ENCODE measurements around the gene RNF112.

The RNF112 gene

DNA sequence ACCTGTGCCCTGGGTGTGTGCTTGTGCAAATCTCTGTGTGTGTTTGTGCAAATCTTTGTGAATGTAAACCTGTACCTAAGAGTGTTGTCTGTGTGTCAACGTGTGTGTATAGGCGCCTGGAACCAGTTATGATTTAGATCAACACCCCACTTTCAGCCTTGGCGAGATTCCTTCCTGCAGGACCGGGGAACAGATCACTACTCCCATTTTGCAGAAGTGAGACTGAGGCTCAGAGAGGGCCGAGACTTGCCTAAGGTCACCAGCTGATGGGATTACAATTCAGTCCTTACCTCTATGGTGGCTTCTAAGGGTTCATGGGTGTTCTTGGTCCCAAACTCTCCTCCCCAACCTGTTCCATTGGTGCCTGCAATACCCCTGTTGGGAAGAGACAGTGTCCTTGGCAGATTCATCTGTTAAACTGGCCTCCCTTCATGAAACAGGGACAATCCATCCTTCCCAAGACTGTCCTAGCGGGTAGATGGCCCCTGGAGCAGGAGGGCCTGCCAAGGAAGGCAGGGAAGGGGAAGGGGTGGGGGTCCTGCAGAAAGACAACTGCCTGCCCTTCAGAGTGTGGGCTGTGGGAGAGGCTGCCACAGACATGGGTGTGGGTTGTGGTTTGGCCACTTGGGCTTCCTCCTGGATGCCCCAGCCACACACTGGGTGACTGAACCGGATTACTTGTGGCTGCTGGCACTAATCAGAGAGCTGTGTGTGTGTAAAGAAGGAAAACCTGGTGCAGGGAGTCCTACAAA, 39.6 kb upstream of the RNF112 start:
- Histone ChIP-seq H3K4me2 (peak overlapping the region; percentile 77 to 97 (median 87)), H3K9me3 (replicated peaks in 1 of 11) (no peaks in the 10 kb centered on the region), H3K27ac (no peak overlapping the region; a peak in 1 of 22 replicates), H3K27me3 (peaks cover 0 to 49% (median 0%) of the 10 kb centered on the region in 11 experiments; a peak in 7 of 22 replicates), H3K9ac (peak overlapping the region in 2 of 11 experiments; percentile 3 to 53; a peak in 1 of 22 replicates), H3K36me3 (no peaks in the 10 kb centered on the region), H3K4me3 (peak overlapping the region in 2 of 10 experiments; percentile 14 to 40; a peak in 1 of 20 replicates), H4K20me1 (peaks cover 17 to 47% (median 30%) of the 10 kb centered on the region in 11 experiments; a peak in 18 of 22 replicates), H3K4me1 (peaks cover 38 to 68% (median 50%) of the 10 kb centered on the region in 10 experiments)
- no peak for TF ChIP-seq Cebpa-rat (IDR thresholded peaks at IDR 0.05)

DNA sequence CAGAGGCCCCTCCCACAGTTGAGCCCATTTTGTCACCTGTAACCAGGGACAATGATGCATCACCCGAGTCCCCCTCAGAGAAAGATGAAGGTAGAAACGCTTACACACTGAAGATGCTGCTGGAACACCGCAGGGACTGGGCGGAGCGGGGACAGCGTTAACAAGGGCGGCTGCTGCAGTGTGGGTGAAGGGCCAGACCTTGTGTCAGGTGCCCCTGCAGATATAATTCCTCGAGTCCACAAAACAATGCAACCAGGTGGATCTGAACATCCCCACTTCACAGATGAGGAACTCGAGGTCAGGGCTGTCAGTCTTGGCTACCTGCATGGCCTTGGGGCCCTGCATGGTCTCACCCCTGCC, 39.0 kb upstream of the RNF112 start:
- Histone ChIP-seq H3K27me3 (peaks cover 0 to 44% (median 0%) of the 10 kb centered on the region in 11 experiments; a peak in 7 of 22 replicates), H4K20me1 (peaks cover 17 to 47% (median 30%) of the 10 kb centered on the region in 11 experiments; a peak in 18 of 22 replicates), H3K4me3 (no peak overlapping the region; a peak in 2 of 20 replicates), H3K9me3 (replicated peaks in 1 of 11) (no peaks in the 10 kb centered on the region), H3K36me3 (no peaks in the 10 kb centered on the region), H3K9ac (no peak overlapping the region), H3K4me1 (peaks cover 43 to 74% (median 56%) of the 10 kb centered on the region in 10 experiments), H3K27ac (no peak overlapping the region), H3K4me2 (peak overlapping the region; percentile 77 to 97 (median 87))
- TF ChIP-seq Cebpa-rat (IDR thresholded peaks at IDR 0.05), result no peak

DNA sequence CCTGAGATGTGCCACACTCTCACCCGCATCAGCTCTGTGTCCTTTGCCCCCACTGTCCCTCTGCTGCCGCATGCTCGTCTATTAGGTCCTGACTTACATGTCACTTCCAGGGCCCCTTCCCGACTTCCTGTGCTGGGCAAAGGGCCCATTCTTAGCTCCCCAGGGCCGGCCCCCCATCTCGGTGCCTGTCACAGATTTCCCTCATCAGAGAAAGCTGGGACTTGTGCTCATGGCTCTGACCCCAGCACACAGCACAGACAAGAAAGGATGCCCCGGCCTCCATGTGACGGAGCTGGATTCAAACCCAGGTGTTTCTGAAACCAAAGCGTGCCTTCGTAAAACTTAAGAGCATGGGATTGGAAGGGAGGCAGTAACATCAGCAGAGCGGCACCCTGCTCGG, 38.6 kb upstream of the RNF112 start:
- Histone ChIP-seq H3K4me2 (peak overlapping the region; percentile 77 to 97 (median 87); a peak in 21 of 22 replicates), H3K9me3 (replicated peaks in 1 of 11) (no peaks in the 10 kb centered on the region), H3K4me3 (no peak overlapping the region; a peak in 2 of 20 replicates), H3K4me1 (peaks cover 46 to 77% (median 59%) of the 10 kb centered on the region in 10 experiments), H3K9ac (no peak overlapping the region), H4K20me1 (peaks cover 17 to 47% (median 30%) of the 10 kb centered on the region in 11 experiments; a peak in 18 of 22 replicates), H3K27me3 (peaks cover 0 to 41% (median 0%) of the 10 kb centered on the region in 11 experiments; a peak in 7 of 22 replicates), H3K36me3 (no peaks in the 10 kb centered on the region), H3K27ac (no peak overlapping the region)
- no peak for TF ChIP-seq Cebpa-rat (IDR thresholded peaks at IDR 0.05)

DNA sequence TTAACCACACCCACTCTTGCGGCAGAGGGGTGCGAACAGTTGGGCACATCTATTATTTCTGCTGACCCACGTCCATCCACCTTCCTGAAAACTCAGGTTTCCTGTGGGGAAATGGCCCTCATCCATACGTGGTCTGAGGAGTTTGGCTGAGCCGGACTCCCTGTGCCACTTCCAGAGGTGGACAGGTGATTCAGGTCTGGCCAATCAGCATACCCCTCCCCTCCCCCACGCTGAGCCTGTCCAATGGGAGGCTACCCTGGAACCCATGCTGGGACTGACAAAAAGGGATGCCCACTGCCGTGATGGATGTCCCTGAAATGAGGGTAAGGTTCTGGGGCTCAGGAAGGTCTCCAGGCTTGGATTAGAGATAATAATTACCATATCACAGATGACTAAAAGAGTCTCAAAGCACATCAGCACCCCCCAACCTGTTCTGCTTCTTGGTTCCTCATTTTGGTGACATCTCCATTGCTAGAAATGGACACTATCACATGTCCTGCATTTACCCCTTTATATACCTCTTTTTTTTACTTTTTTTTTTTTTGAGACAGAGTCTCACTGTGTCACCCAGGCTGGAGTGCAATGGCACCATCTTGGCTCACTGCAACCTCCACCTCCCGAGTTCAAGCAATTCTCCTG, 38.0 kb upstream of the RNF112 start:
- peaks cover 46 to 72% (median 59%) of the 10 kb centered on the region in 10 experiments for H3K4me1 ChIP-seq
- H3K9ac ChIP-seq, result no peak overlapping the region
- H3K27me3 ChIP-seq, result peaks cover 0 to 36% (median 0%) of the 10 kb centered on the region in 11 experiments; a peak in 7 of 22 replicates
- peak overlapping the region in 7 of 11 experiments; percentile 77 to 97 (median 90); a peak in 12 of 22 replicates for H3K4me2 ChIP-seq
- no peaks in the 10 kb centered on the region for H3K9me3 ChIP-seq (replicated peaks in 1 of 11)
- H3K27ac ChIP-seq, result no peak overlapping the region
- TF ChIP-seq Cebpa-rat (IDR thresholded peaks at IDR 0.05), result no peak
- H3K36me3 ChIP-seq, result no peaks in the 10 kb centered on the region
- H4K20me1 ChIP-seq, result peaks cover 17 to 43% (median 30%) of the 10 kb centered on the region in 11 experiments; a peak in 18 of 22 replicates
- no peak overlapping the region for H3K4me3 ChIP-seq

DNA sequence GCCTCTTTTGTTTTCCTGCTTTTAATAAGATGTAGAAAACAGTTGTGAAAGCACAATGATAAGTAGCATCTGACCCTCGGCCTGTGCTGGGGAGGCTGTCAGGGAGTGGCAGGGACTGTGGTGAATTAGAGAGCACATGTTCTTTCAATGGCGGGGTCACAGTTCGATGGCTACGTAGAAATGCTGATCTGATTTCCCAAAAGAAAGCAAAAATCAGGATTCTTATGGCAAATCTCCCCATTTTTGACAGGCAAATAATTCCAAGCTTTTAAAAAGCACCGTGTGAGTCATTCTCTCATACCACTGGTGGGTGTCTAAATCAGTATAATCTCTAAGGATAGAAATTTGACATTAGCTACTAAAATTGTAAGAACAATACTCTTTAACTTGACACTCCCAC, 36.9 kb upstream of the RNF112 start:
- H3K9me3 ChIP-seq (replicated peaks in 1 of 11), result no peaks in the 10 kb centered on the region
- peaks cover 0 to 25% (median 0%) of the 10 kb centered on the region in 11 experiments; a peak in 6 of 22 replicates for H3K27me3 ChIP-seq
- TF ChIP-seq Cebpa-rat (IDR thresholded peaks at IDR 0.05), result no peak
- H3K27ac ChIP-seq, result no peak overlapping the region
- peaks cover 17 to 43% (median 31%) of the 10 kb centered on the region in 11 experiments; a peak in 18 of 22 replicates for H4K20me1 ChIP-seq
- H3K4me2 ChIP-seq, result no peak overlapping the region
- no peaks in the 10 kb centered on the region for H3K36me3 ChIP-seq
- no peak overlapping the region for H3K9ac ChIP-seq
- H3K4me1 ChIP-seq, result peaks cover 50 to 66% (median 56%) of the 10 kb centered on the region in 10 experiments
- H3K4me3 ChIP-seq, result no peak overlapping the region

DNA sequence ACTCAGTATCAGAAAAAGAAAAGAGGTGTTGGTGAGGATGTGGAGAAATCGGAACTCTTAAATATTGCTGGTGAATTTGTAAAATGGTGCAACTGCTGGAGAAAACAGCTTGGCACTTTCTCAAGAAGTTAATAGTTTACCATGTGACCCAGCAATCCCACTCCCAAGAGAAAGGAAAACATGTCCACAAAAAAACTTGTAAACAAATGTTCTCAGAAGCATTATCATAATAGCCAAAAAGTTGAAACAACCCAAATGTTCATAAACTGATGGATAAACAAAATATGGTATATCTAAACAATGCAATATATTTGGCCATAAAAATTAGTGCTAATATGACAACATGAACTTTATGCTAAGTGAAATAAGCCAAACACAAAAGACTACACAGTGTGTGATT, 35.3 kb upstream of the RNF112 start:
- no peak for TF ChIP-seq Cebpa-rat (IDR thresholded peaks at IDR 0.05)
- H3K36me3 ChIP-seq, result peaks cover 8 to 16% (median 13%) of the 10 kb centered on the region in 11 experiments
- H3K27ac ChIP-seq, result no peak overlapping the region
- peaks cover 0 to 20% (median 0%) of the 10 kb centered on the region in 11 experiments; a peak in 5 of 22 replicates for H3K27me3 ChIP-seq
- no peak overlapping the region for H3K4me2 ChIP-seq
- no peaks in the 10 kb centered on the region for H3K9me3 ChIP-seq (replicated peaks in 1 of 11)
- peaks cover 40 to 61% (median 46%) of the 10 kb centered on the region in 10 experiments for H3K4me1 ChIP-seq
- H4K20me1 ChIP-seq, result peaks cover 9 to 46% (median 24%) of the 10 kb centered on the region in 11 experiments; a peak in 18 of 22 replicates
- H3K4me3 ChIP-seq, result no peak overlapping the region
- no peak overlapping the region for H3K9ac ChIP-seq

DNA sequence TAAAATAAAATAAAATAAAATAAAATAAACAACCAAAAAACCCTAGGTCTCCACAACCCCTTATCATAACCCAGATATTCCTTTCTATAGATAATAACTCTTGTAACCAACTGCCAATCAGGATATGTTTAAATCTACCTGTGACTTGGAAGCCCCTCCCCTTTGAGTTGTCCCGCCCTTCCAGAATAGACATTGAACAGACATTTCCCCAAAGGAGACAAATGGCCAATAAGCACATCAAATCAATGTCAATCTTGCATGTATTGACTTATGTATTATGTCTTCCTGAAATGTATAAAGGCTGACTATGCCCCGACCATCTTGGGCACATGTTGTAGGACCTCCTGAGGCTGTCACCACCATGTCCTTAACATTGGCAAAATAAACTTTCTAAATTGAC, 34.2 kb upstream of the RNF112 start:
- no peak for TF ChIP-seq Cebpa-rat (IDR thresholded peaks at IDR 0.05)
- H3K9me3 ChIP-seq (replicated peaks in 1 of 11), result no peaks in the 10 kb centered on the region

DNA sequence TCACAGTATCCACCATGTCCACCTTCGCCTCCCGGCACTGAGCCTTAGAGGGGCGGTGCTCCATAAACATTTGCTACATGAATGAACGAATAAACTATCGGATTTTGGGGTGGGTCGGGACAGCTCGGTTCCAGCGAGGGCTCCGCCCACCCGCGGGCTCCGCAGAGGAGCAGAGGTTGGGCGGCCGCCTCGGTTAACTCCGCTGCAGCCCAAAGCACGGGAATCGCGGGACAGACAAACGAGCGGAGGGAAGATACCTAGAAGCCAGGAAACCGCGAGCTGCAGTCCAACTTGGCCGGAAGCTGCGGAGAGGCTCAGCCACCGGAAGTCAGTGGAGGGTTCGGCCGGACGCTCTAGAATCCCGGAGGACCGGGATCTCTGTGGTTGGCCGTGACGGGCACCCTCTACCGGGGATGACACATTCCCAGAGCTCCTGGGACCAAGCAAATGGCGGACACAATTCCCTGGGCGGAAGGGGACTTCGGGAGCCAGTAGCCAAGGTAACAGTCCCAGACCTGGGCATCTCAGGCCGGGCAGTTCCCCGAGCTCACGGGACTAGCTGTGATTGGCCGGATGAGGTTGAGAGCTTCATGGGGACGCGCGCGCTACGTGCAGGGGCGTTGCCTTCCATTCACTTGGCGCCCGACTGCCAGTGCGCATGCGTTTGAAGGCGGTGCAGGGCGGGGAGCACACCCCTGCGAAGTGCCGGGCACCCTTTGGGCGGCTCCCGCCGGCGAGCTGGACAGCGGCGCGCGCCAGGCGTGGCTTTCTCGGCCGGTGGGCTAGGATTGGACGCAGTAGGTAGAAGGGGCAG, 33.2 kb upstream of the RNF112 start:
- peak overlapping the region; percentile 67 to 98 (median 92) for H3K4me2 ChIP-seq
- no peaks in the 10 kb centered on the region for H3K9me3 ChIP-seq (replicated peaks in 1 of 11)
- TF ChIP-seq Cebpa-rat (IDR thresholded peaks at IDR 0.05), result no peak
- peaks cover 29 to 37% (median 33%) of the 10 kb centered on the region in 11 experiments for H3K36me3 ChIP-seq
- peak overlapping the region; percentile 68 to 93 (median 80) for H3K4me3 ChIP-seq
- H4K20me1 ChIP-seq, result peaks cover 0 to 46% (median 14%) of the 10 kb centered on the region in 11 experiments; a peak in 10 of 22 replicates
- peak overlapping the region; percentile 81 to 90 (median 86) for H3K9ac ChIP-seq
- H3K27ac ChIP-seq, result peak overlapping the region; percentile 62 to 94 (median 86)
- peaks cover 0 to 13% (median 0%) of the 10 kb centered on the region in 11 experiments; a peak in 3 of 22 replicates for H3K27me3 ChIP-seq
- peaks cover 21 to 40% (median 26%) of the 10 kb centered on the region in 10 experiments for H3K4me1 ChIP-seq

More for the DNA sequence above, 34.2 kb upstream of the RNF112 start:
- H3K4me1 ChIP-seq, result peaks cover 29 to 50% (median 36%) of the 10 kb centered on the region in 10 experiments
- H3K9ac ChIP-seq, result peak overlapping the region in 10 of 11 experiments; percentile 81 to 90 (median 86); a peak in 18 of 22 replicates
- H3K27me3 ChIP-seq, result peaks cover 0 to 20% (median 0%) of the 10 kb centered on the region in 11 experiments; a peak in 5 of 22 replicates
- peaks cover 5 to 46% (median 20%) of the 10 kb centered on the region in 11 experiments; a peak in 13 of 22 replicates for H4K20me1 ChIP-seq
- H3K36me3 ChIP-seq, result peaks cover 19 to 27% (median 24%) of the 10 kb centered on the region in 11 experiments
- H3K27ac ChIP-seq, result peak overlapping the region in 7 of 11 experiments; percentile 82 to 94 (median 87); a peak in 9 of 22 replicates
- peak overlapping the region; percentile 67 to 92 (median 86) for H3K4me2 ChIP-seq
- peak overlapping the region; percentile 68 to 93 (median 80) for H3K4me3 ChIP-seq

Data from BLaER1 treated with 17β-estradiol and CSF1 and Interleukin-3, amounts not matched to agents 10 nM and 100 nM (cell line).